Measurements from ENCODE around the gene SLIT3. TPM values are rescaled to one million over a fixed set of nuclear protein-coding genes. Genes with fewer than 3 reads are reported as not detected.

The SLIT3 gene
- total RNA-seq, 6 experiments from 2014 or later = 0.31 to 1.2 (median 0.65) TPM

- ATAC-seq (peak; percentile 48 to 78 (median 66)), DNase-seq (peak in 2 of 3 donors; percentile 36 to 55)
- H3K9me3 ChIP-seq = no peaks in the 10 kb centered on the region
- H3K36me3 ChIP-seq = no peaks in the 10 kb centered on the region
- H3K27me3 ChIP-seq = no peaks in the 10 kb centered on the region
- H3K27ac ChIP-seq = no peak overlapping the region
- H3K4me1 ChIP-seq = no peaks in the 10 kb centered on the region
- intact Hi-C loops (cut with DNase I) = no loop called here
- 24% methylated on average over 3 of the region's 5 CpGs for WGBS (ENCODE audit: insufficient coverage, low coverage, low lambda C conversion rate, missing lambda C conversion rate)
- no peak for TF ChIP-seq POLR2A (IDR thresholded peaks at IDR 0.05)
- no peak for TF ChIP-seq CTCF (IDR thresholded peaks at IDR 0.05)
- no peak overlapping the region for H3K4me3 ChIP-seq
Observed at GRCh38 chr5:168916266-168916665, 384.7 kb downstream of the SLIT3 start.

- Histone ChIP-seq H3K4me1 (no peaks in the 10 kb centered on the region), H3K4me3 (no peak overlapping the region), H3K9me3 (no peaks in the 10 kb centered on the region), H3K27me3 (no peaks in the 10 kb centered on the region), H3K36me3 (no peaks in the 10 kb centered on the region), H3K27ac (no peak overlapping the region)
- WGBS (ENCODE audit: insufficient coverage, low coverage, low lambda C conversion rate, missing lambda C conversion rate) = 30% methylated on average over 5 of the region's 5 CpGs
- no peak for TF ChIP-seq POLR2A (IDR thresholded peaks at IDR 0.05)
- TF ChIP-seq CTCF (IDR thresholded peaks at IDR 0.05) = no peak
- intact Hi-C loops (cut with DNase I) = no loop called here
- ATAC-seq (peak in 1 of 4 donors; percentile 32), DNase-seq (no peak)
Observed at GRCh38 chr5:168914491-168914890, 386.4 kb downstream of the SLIT3 start.

GRCh38 chr5:168910874-168911273 is 390.1 kb downstream of the SLIT3 start:
- TF ChIP-seq CTCF (IDR thresholded peaks at IDR 0.05) (no peak), POLR2A (IDR thresholded peaks at IDR 0.05) (no peak)
- Histone ChIP-seq H3K36me3 (no peaks in the 10 kb centered on the region), H3K9me3 (no peaks in the 10 kb centered on the region), H3K27ac (no peak overlapping the region), H3K4me1 (no peaks in the 10 kb centered on the region), H3K27me3 (no peaks in the 10 kb centered on the region), H3K4me3 (no peak overlapping the region)
- WGBS (ENCODE audit: insufficient coverage, low coverage, low lambda C conversion rate, missing lambda C conversion rate) = 56% methylated on average over 6 of the region's 6 CpGs
- intact Hi-C loops (cut with DNase I) = no loop called here
- ATAC-seq = no peak
- no peak for DNase-seq

- no peak for DNase-seq
- H3K4me1 ChIP-seq = no peaks in the 10 kb centered on the region
- no peaks in the 10 kb centered on the region for H3K9me3 ChIP-seq
- no peak for TF ChIP-seq CTCF (IDR thresholded peaks at IDR 0.05)
- TF ChIP-seq POLR2A (IDR thresholded peaks at IDR 0.05) = no peak
- H3K4me3 ChIP-seq = no peak overlapping the region
- no peaks in the 10 kb centered on the region for H3K36me3 ChIP-seq
- ATAC-seq = peak in 1 of 4 donors; percentile 21
- no peaks in the 10 kb centered on the region for H3K27me3 ChIP-seq
- H3K27ac ChIP-seq = no peak overlapping the region
- intact Hi-C loops (cut with DNase I) = no loop called here
- WGBS (ENCODE audit: insufficient coverage, low coverage, low lambda C conversion rate, missing lambda C conversion rate) = 47% methylated on average over 9 of the region's 9 CpGs
Observed at GRCh38 chr5:168908207-168908606, 392.7 kb downstream of the SLIT3 start.

GRCh38 chr5:168903061-168903460 is 397.9 kb downstream of the SLIT3 start:
- no peak for TF ChIP-seq POLR2A (IDR thresholded peaks at IDR 0.05)
- TF ChIP-seq CTCF (IDR thresholded peaks at IDR 0.05) = no peak
- H3K4me1 ChIP-seq = no peaks in the 10 kb centered on the region
- H3K36me3 ChIP-seq = no peaks in the 10 kb centered on the region
- intact Hi-C loops (cut with DNase I) = no loop called here
- DNase-seq (no peak), ATAC-seq (no peak)
- H3K9me3 ChIP-seq = no peaks in the 10 kb centered on the region
- H3K27me3 ChIP-seq = no peaks in the 10 kb centered on the region
- 59% methylated on average over 2 of the region's 2 CpGs for WGBS (ENCODE audit: insufficient coverage, low coverage, low lambda C conversion rate, missing lambda C conversion rate)
- H3K4me3 ChIP-seq = no peak overlapping the region
- no peak overlapping the region for H3K27ac ChIP-seq

All from right lobe of liver (tissue), 6 donors.